K562 (cell line): ENCODE data around the gene RBSN. TPM values are rescaled to one million over a fixed set of nuclear protein-coding genes. Genes with fewer than 3 reads are reported as not detected.
A peak's percentile ranks its signal among the peaks of the same experiment; 100 is the strongest.

ENCODE experiments used
- ARID1B ChIP-seq: fragments of 450-650 bp; IDR thresholded peaks from 2 replicates; pipeline ENCODE4 v1.6.1; 2016; ENCODE audit warnings: antibody characterized with exemption, mild to moderate bottlenecking, inconsistent platforms
- CTBP1 ChIP-seq: fragments of 450-650 bp; IDR thresholded peaks from 2 replicates; pipeline ENCODE4 v1.6.1; 2016; ENCODE audit warnings: borderline replicate concordance
- HCFC1 ChIP-seq: IDR thresholded peaks from 2 replicates; pipeline ENCODE4 v1.6.1; 2012; ENCODE audit warnings: low read depth, low read length, improper control_type of control experiment
- HIVEP1 ChIP-seq: fragments of 250-450 bp; sonication (Bioruptor Pico); IDR thresholded peaks from 2 replicates; pipeline ENCODE4 v1.4.0; 2020; ENCODE audit warnings: mild to moderate bottlenecking
- LCOR ChIP-seq: sonication (generic); formaldehyde crosslinking; IDR thresholded peaks from 2 replicates; pipeline ENCODE4 v1.8.0; 2022; ENCODE audit warnings: mild to moderate bottlenecking, missing genetic modification reagents
- MCM3 ChIP-seq: fragments of 450-650 bp; IDR thresholded peaks from 2 replicates; pipeline ENCODE4 v1.6.1; 2016
- MEIS2 ChIP-seq: fragments of 450-650 bp; IDR thresholded peaks from 2 replicates; pipeline ENCODE4 v1.6.1; 2014; ENCODE audit warnings: mild to moderate bottlenecking; ENCODE audit not compliant: partially characterized antibody
- MYNN ChIP-seq, 2 experiments: sonication (generic); formaldehyde crosslinking in 1 of 2; IDR thresholded peaks; 2 replicates each; pipeline versions ENCODE4 v1.5.0 to v1.6.1; 2016 to 2020; ENCODE audit warnings: antibody characterized with exemption in 1 of 2, missing genetic modification reagents in 1 of 2
- NEUROD1 ChIP-seq: fragments of 150-350 bp; IDR thresholded peaks from 2 replicates; pipeline ENCODE4 v1.6.1; 2014; ENCODE audit warnings: borderline replicate concordance, low read length, low read depth; ENCODE audit not compliant: partially characterized antibody
- RBBP5 ChIP-seq: fragments of 200-600 bp; sonication (generic); IDR thresholded peaks from 2 replicates; pipeline ENCODE4 v1.6.1; 2012; ENCODE audit warnings: borderline replicate concordance, mild to moderate bottlenecking, low read length, control low read depth, inconsistent platforms; ENCODE audit not compliant: insufficient read depth, poor library complexity, severe bottlenecking
- SIN3A ChIP-seq, 2 experiments: fragments of 150-350 bp in 1 of 2; IDR thresholded peaks; 2 replicates each; pipeline ENCODE4 v1.6.1; 2011 to 2016; ENCODE audit warnings: borderline replicate concordance in 2 of 2, low read depth in 2 of 2, low read length in 2 of 2, mild to moderate bottlenecking in 2 of 2, moderate library complexity in 2 of 2; ENCODE audit not compliant: control insufficient read depth in 1 of 2
- SP1 ChIP-seq: sonication (generic); formaldehyde crosslinking; IDR thresholded peaks from 2 replicates; pipeline ENCODE4 v1.8.1; 2022; ENCODE audit warnings: mild to moderate bottlenecking, missing genetic modification reagents
- SREBF2 ChIP-seq: sonication (generic); formaldehyde crosslinking; IDR thresholded peaks from 2 replicates; pipeline ENCODE4 v1.4.0; 2020; ENCODE audit warnings: mild to moderate bottlenecking, missing genetic modification reagents
- STAG1 ChIP-seq: sonication (generic); formaldehyde crosslinking; IDR thresholded peaks from 2 replicates; pipeline ENCODE4 v1.5.0; 2020; ENCODE audit warnings: missing genetic modification reagents, borderline replicate concordance
- ZNF133 ChIP-seq: fragments of 250-450 bp; sonication (Bioruptor Pico); IDR thresholded peaks from 2 replicates; pipeline ENCODE4 v1.4.0; 2020; ENCODE audit warnings: mild to moderate bottlenecking
- ZNF707 ChIP-seq: fragments of 250-450 bp; sonication (Bioruptor Pico); conservative IDR thresholded peaks from 2 replicates; pipeline ENCODE4 v1.8.0; 2022; ENCODE audit warnings: inconsistent platforms, mild to moderate bottlenecking, moderate library complexity
- ZSCAN32 ChIP-seq: fragments of 450-650 bp; formaldehyde crosslinking; IDR thresholded peaks from 2 replicates; pipeline ENCODE4 v1.4.0; 2020; ENCODE audit warnings: mild to moderate bottlenecking, moderate library complexity
- polyA plus RNA-seq, 8 experiments: library from polyadenylated mRNA; depleted of rRNA in 4 of 8; stranded (reverse) in 5 of 8; unstranded in 3 of 8; fragments of >200 nt; fragmentation: Nextera tagmentation in 2 of 8; fragmentation: Illumina TruSeq in 1 of 8; extraction: Ambion mirVana in 2 of 8; extraction: Trizol in 1 of 8; gene quantifications; 2 replicates each; pipeline versions ENCODE4 v1.2.1 to v1.2.3, GENCODE V29; 2011 to 2014; ENCODE audit warnings: inconsistent platforms in 1 of 8, missing spikeins in 1 of 8
- total RNA-seq, 7 experiments: library from RNA; depleted of rRNA in 6 of 7; stranded (reverse); fragments of >200 nt in 6 of 7; fragmentation: Illumina TruSeq in 2 of 7; extraction: Trizol in 2 of 7; gene quantifications; 2 replicates each; pipeline versions ENCODE4 v1.2.1 to v1.2.3, GENCODE V29; 2011 to 2021; ENCODE audit warnings: low replicate concordance in 1 of 7
- TF ChIP-seq, protein P1 (sequence below): fragments of 450-650 bp; IDR thresholded peaks from 2 replicates; pipeline ENCODE4 v1.6.1; 2017; ENCODE audit warnings: antibody characterized with exemption
- TF ChIP-seq, protein P2 (sequence below): sonication (generic); formaldehyde crosslinking; IDR thresholded peaks from 2 replicates; pipeline ENCODE4 v1.8.0; 2022; ENCODE audit warnings: missing genetic modification reagents, mild to moderate bottlenecking, borderline replicate concordance
- TF ChIP-seq, protein P3 (sequence below): fragments of 450-650 bp; formaldehyde crosslinking; IDR thresholded peaks from 2 replicates; pipeline ENCODE4 v1.4.0; 2020; ENCODE audit warnings: mild to moderate bottlenecking, moderate library complexity
- TF ChIP-seq, protein P4 (sequence below): fragments of 250-450 bp; sonication (Bioruptor Pico); IDR thresholded peaks from 2 replicates; pipeline ENCODE4 v1.8.0; 2022; ENCODE audit warnings: inconsistent platforms, mild to moderate bottlenecking, moderate library complexity, borderline replicate concordance

The RBSN gene
- total and polyA plus RNA-seq, 9 of the 15 experiments (the other 6 are each of a cell fraction or from before 2014, with no cell fraction given) = 2.9 to 19.6 (median 15.0) TPM

DNA sequence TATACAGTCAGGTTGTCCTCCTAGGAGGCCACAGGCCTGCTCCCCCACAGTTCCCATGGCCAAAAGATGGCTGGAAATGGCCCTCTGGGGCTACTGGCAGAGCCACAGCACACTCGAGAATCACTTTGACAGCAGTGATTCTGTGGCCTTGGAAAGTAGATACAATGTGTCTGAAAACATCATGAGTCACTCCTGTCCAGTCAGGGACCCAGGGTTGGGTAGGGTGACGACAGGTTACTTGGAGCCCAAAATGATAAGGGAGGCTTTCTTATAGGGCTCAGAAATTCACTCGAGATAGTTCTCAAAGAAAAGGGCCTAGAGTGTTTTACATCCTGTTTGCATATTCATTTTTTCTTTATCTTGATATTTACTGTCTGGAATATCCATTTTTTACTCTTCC is 58.1 kb downstream of the RBSN start (continued):
- TF ChIP-seq, protein P1, sequence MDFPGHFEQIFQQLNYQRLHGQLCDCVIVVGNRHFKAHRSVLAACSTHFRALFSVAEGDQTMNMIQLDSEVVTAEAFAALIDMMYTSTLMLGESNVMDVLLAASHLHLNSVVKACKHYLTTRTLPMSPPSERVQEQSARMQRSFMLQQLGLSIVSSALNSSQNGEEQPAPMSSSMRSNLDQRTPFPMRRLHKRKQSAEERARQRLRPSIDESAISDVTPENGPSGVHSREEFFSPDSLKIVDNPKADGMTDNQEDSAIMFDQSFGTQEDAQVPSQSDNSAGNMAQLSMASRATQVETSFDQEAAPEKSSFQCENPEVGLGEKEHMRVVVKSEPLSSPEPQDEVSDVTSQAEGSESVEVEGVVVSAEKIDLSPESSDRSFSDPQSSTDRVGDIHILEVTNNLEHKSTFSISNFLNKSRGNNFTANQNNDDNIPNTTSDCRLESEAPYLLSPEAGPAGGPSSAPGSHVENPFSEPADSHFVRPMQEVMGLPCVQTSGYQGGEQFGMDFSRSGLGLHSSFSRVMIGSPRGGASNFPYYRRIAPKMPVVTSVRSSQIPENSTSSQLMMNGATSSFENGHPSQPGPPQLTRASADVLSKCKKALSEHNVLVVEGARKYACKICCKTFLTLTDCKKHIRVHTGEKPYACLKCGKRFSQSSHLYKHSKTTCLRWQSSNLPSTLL = no peak
- TF ChIP-seq MEIS2 (peak; percentile 84), RBBP5 (no peak), LCOR (no peak), STAG1 (CRISPR knock-in tag) (no peak), SREBF2 (CRISPR knock-in tag) (no peak), ZNF707 (no peak), CTBP1 (0 out of 2 replicates have a peak, but pooled peaks have one; percentile 15), ZSCAN32 (CRISPR knock-in tag) (no peak), MCM3 (no peak), ZNF133 (CRISPR knock-in tag) (no peak), SIN3A (IDR thresholded peaks at IDR 0.05; ENCODE audit: borderline replicate concordance in 2 of 2, control insufficient read depth in 1 of 2, low read depth in 2 of 2, low read length in 2 of 2) (no peak), SP1 (CRISPR knock-in tag) (no peak), MYNN (IDR thresholded peaks at IDR 0.05) (0 out of 2 replicates have a peak, but pooled peaks have one; percentile 46), MYNN (CRISPR knock-in tag; IDR thresholded peaks at IDR 0.05) (no peak), HCFC1 (no peak), HIVEP1 (CRISPR knock-in tag) (no peak), ARID1B (peak; percentile 59), NEUROD1 (no peak)
- TF ChIP-seq, protein P2, sequence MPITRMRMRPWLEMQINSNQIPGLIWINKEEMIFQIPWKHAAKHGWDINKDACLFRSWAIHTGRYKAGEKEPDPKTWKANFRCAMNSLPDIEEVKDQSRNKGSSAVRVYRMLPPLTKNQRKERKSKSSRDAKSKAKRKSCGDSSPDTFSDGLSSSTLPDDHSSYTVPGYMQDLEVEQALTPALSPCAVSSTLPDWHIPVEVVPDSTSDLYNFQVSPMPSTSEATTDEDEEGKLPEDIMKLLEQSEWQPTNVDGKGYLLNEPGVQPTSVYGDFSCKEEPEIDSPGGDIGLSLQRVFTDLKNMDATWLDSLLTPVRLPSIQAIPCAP = no peak
- TF ChIP-seq, protein P3, sequence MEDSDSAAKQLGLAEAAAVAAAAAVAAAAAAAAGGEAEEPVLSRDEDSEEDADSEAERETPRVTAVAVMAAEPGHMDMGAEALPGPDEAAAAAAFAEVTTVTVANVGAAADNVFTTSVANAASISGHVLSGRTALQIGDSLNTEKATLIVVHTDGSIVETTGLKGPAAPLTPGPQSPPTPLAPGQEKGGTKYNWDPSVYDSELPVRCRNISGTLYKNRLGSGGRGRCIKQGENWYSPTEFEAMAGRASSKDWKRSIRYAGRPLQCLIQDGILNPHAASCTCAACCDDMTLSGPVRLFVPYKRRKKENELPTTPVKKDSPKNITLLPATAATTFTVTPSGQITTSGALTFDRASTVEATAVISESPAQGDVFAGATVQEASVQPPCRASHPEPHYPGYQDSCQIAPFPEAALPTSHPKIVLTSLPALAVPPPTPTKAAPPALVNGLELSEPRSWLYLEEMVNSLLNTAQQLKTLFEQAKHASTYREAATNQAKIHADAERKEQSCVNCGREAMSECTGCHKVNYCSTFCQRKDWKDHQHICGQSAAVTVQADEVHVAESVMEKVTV (CRISPR knock-in tag) = 0 out of 2 replicates have a peak, but pooled peaks have one; percentile 11
- TF ChIP-seq, protein P4, sequence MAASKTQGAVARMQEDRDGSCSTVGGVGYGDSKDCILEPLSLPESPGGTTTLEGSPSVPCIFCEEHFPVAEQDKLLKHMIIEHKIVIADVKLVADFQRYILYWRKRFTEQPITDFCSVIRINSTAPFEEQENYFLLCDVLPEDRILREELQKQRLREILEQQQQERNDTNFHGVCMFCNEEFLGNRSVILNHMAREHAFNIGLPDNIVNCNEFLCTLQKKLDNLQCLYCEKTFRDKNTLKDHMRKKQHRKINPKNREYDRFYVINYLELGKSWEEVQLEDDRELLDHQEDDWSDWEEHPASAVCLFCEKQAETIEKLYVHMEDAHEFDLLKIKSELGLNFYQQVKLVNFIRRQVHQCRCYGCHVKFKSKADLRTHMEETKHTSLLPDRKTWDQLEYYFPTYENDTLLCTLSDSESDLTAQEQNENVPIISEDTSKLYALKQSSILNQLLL (CRISPR knock-in tag) = no peak
